A549 (cell line): ENCODE data around the gene MYO18B.

Source experiments
- CHD2 ChIP-seq: fragments of 150-350 bp; IDR thresholded peaks from 2 replicates; pipeline ENCODE4 v1.6.1; 2014; ENCODE audit warnings: low read length; ENCODE audit not compliant: partially characterized antibody
- EHMT2 ChIP-seq: fragments of 200-600 bp; sonication (generic); IDR thresholded peaks from 2 replicates; pipeline ENCODE4 v1.6.1; 2016; ENCODE audit warnings: antibody characterized with exemption, low read depth, mild to moderate bottlenecking, moderate library complexity
- EP300 ChIP-seq, 2 experiments: fragments of >200 bp; sonication (Bioruptor Twin); formaldehyde crosslinking; IDR thresholded peaks; 2 replicates in 1 of 2; 3 replicates in 1 of 2; pipeline ENCODE4 v1.6.1; 2016 to 2017
- MYC ChIP-seq: IDR thresholded peaks from 2 replicates; pipeline ENCODE4 v1.6.1; 2012; ENCODE audit warnings: mild to moderate bottlenecking, inconsistent platforms, low read length, improper control_type of control experiment, borderline replicate concordance
- POLR2A ChIP-seq: IDR thresholded peaks from 2 replicates; pipeline ENCODE4 v1.6.1; 2012; ENCODE audit warnings: mild to moderate bottlenecking, low read length
- RAD21 ChIP-seq, 2 experiments: fragments of >200 bp in 1 of 2; sonication (Bioruptor Twin) in 1 of 2; formaldehyde crosslinking in 1 of 2; IDR thresholded peaks in 1 of 2; conservative IDR thresholded peaks in 1 of 2; 2 replicates in 1 of 2; 3 replicates in 1 of 2; pipeline ENCODE4 v1.6.1; 2012 to 2018; ENCODE audit warnings: inconsistent platforms in 1 of 2
- RARB ChIP-seq: fragments of 250-450 bp; sonication (Bioruptor Pico); IDR thresholded peaks from 2 replicates; pipeline ENCODE4 v1.8.0; 2021; ENCODE audit warnings: mild to moderate bottlenecking, moderate library complexity
- RCOR1 ChIP-seq: fragments of 150-350 bp; IDR thresholded peaks from 2 replicates; pipeline ENCODE4 v1.6.1; 2014; ENCODE audit warnings: antibody characterized with exemption, low read length, low read depth
- RFX5 ChIP-seq: fragments of 450-650 bp; IDR thresholded peaks from 2 replicates; pipeline ENCODE4 v1.7.1; 2014; ENCODE audit warnings: antibody characterized with exemption, mild to moderate bottlenecking, moderate library complexity
- RNF2 ChIP-seq: fragments of 200-600 bp; sonication (generic); IDR thresholded peaks from 2 replicates; pipeline ENCODE4 v1.6.1; 2016; ENCODE audit warnings: low read depth, mild to moderate bottlenecking, antibody characterized with exemption, moderate library complexity, borderline replicate concordance
- ZC3H11A ChIP-seq: fragments of 450-650 bp; IDR thresholded peaks from 2 replicates; pipeline ENCODE4 v1.6.1; 2014; ENCODE audit warnings: antibody characterized with exemption, mild to moderate bottlenecking
- TF ChIP-seq, protein P1 (sequence below): fragments of 200-600 bp; sonication (generic); IDR thresholded peaks from 2 replicates; pipeline ENCODE4 v1.6.1; 2016; ENCODE audit warnings: antibody characterized with exemption, mild to moderate bottlenecking, moderate library complexity
- TF ChIP-seq, protein P2 (sequence below): fragments of >200 bp; sonication (Bioruptor Twin); formaldehyde crosslinking; IDR thresholded peaks from 3 replicates; pipeline ENCODE4 v1.5.1; 2016

DNA sequence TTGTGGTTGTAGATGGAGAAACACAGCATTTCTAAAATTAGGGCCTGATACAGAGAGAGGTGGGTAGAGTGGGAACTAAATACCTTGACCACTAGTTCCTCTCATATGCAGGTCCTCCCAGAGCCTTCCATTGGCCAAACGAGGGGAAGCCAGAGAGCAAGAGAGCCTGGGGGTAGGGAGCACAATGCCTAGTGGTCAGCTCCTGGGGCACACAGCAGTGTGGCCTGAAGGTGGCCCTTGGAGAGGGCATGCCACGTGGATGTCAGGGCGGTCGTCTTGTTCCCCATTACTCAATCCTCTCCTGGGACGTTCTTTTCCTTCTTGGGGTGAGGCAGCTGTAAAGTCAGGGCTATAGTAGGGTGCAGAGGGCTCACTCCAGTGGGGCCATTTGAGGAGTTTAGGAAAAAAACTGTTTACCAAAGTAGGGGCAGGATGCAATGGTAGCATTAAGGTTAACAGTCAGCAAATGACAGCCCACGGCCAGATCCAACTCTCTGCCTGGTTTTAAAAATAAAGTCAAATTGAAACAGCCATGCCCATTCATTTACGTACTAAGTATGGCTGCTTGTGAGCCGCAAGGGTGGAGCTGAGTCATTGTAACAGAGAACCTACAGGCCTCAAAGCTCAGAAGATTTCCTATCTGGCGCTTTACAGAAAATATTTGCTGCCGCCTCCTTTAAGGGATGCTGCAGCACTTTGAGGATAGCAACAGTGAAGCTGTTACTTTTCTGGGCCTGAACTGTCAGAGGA is 7.6 kb downstream of the MYO18B start:
- TF ChIP-seq, protein P1, sequence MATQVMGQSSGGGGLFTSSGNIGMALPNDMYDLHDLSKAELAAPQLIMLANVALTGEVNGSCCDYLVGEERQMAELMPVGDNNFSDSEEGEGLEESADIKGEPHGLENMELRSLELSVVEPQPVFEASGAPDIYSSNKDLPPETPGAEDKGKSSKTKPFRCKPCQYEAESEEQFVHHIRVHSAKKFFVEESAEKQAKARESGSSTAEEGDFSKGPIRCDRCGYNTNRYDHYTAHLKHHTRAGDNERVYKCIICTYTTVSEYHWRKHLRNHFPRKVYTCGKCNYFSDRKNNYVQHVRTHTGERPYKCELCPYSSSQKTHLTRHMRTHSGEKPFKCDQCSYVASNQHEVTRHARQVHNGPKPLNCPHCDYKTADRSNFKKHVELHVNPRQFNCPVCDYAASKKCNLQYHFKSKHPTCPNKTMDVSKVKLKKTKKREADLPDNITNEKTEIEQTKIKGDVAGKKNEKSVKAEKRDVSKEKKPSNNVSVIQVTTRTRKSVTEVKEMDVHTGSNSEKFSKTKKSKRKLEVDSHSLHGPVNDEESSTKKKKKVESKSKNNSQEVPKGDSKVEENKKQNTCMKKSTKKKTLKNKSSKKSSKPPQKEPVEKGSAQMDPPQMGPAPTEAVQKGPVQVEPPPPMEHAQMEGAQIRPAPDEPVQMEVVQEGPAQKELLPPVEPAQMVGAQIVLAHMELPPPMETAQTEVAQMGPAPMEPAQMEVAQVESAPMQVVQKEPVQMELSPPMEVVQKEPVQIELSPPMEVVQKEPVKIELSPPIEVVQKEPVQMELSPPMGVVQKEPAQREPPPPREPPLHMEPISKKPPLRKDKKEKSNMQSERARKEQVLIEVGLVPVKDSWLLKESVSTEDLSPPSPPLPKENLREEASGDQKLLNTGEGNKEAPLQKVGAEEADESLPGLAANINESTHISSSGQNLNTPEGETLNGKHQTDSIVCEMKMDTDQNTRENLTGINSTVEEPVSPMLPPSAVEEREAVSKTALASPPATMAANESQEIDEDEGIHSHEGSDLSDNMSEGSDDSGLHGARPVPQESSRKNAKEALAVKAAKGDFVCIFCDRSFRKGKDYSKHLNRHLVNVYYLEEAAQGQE, result no peak
- TF ChIP-seq, protein P2, sequence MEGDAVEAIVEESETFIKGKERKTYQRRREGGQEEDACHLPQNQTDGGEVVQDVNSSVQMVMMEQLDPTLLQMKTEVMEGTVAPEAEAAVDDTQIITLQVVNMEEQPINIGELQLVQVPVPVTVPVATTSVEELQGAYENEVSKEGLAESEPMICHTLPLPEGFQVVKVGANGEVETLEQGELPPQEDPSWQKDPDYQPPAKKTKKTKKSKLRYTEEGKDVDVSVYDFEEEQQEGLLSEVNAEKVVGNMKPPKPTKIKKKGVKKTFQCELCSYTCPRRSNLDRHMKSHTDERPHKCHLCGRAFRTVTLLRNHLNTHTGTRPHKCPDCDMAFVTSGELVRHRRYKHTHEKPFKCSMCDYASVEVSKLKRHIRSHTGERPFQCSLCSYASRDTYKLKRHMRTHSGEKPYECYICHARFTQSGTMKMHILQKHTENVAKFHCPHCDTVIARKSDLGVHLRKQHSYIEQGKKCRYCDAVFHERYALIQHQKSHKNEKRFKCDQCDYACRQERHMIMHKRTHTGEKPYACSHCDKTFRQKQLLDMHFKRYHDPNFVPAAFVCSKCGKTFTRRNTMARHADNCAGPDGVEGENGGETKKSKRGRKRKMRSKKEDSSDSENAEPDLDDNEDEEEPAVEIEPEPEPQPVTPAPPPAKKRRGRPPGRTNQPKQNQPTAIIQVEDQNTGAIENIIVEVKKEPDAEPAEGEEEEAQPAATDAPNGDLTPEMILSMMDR, result no peak
- TF ChIP-seq EHMT2, result no peak
- TF ChIP-seq RARB (CRISPR knock-in tag), result no peak
- no peak for TF ChIP-seq MYC
- TF ChIP-seq POLR2A, result no peak
- no peak for TF ChIP-seq EP300 (IDR thresholded peaks at IDR 0.05)
- no peak for TF ChIP-seq CHD2
- TF ChIP-seq RFX5, result no peak
- no peak for TF ChIP-seq ZC3H11A
- TF ChIP-seq RCOR1, result no peak
- no peak for TF ChIP-seq RNF2
- TF ChIP-seq RAD21 (conservative IDR thresholded peaks at IDR 0.05 in 1 of 2, IDR thresholded peaks at IDR 0.05 in 1 of 2), result no peak
